H54 (cell line): Measurements from ENCODE around the gene NXPH2.

Experiments used
- DNase-seq: peaks from one replicate; pipeline ENCODE4 v3.0.0; 2011; ENCODE audit warnings: low spot score, mixed read lengths; ENCODE audit not compliant: insufficient read length
- FAIRE-seq: peaks from 3 replicates; lab custom pipeline; 2011; peaks lifted over from hg19 to GRCh38; lab: Jason Lieb, UNC
- POLR2A ChIP-seq: IDR thresholded peaks from 2 replicates; pipeline ENCODE4 v1.6.1; 2011; ENCODE audit warnings: low read depth, mild to moderate bottlenecking, low read length

NXPH2 gene

GRCh38 chr2:138622613-138623012 lies 157.6 kb downstream of the NXPH2 start:
- FAIRE-seq: no peak
- no peak for DNase-seq
- TF ChIP-seq POLR2A: no peak

- FAIRE-seq (no peak), DNase-seq (no peak)
- TF ChIP-seq POLR2A: no peak
Measured at GRCh38 chr2:138621139-138621538, 159.1 kb downstream of the NXPH2 start.

GRCh38 chr2:138620431-138620830 lies 159.8 kb downstream of the NXPH2 start:
- FAIRE-seq: no peak
- no peak for TF ChIP-seq POLR2A
- DNase-seq: no peak
